Ascending aorta (tissue), 2 donors: ENCODE data around the gene RPL15. TPM values are rescaled to one million over a fixed set of nuclear protein-coding genes. Genes with fewer than 3 reads are reported as not detected.

Experiments used
- DNase-seq, 2 donors: peaks; one replicate each; pipeline ENCODE4 v3.0.0-alpha.2; 2019; ENCODE audit warnings: low spot score in 2 of 2
- H3K27ac ChIP-seq, 2 donors: fragments of 200-600 bp; sonication (generic); one replicate each; pipeline ENCODE4 v1.5.1; 2016 to 2017; ENCODE audit warnings: mild to moderate bottlenecking in 1 of 2
- H3K27me3 ChIP-seq: fragments of 200-600 bp; sonication (generic); one replicate; pipeline ENCODE4 v1.5.1; 2017
- H3K36me3 ChIP-seq, 2 donors: fragments of 200-600 bp; sonication (generic); one replicate each; pipeline ENCODE4 v1.5.1; 2016
- H3K4me1 ChIP-seq, 2 donors: fragments of 200-600 bp; sonication (generic); one replicate each; pipeline ENCODE4 v1.5.1; 2016 to 2017; ENCODE audit warnings: mild to moderate bottlenecking in 1 of 2
- H3K4me3 ChIP-seq, 2 donors: fragments of 200-600 bp; sonication (generic); one replicate each; pipeline ENCODE4 v1.5.1; 2016 to 2017; ENCODE audit warnings: mild to moderate bottlenecking in 1 of 2
- H3K9me3 ChIP-seq, 2 donors: fragments of 200-600 bp; sonication (generic); one replicate each; pipeline ENCODE4 v1.5.1; 2016
- CTCF ChIP-seq, 3 experiments: fragments of 200-600 bp in 2 of 3; fragments of 450-650 bp in 1 of 3; sonication (generic) in 2 of 3; IDR thresholded peaks; one replicate each; pipeline ENCODE4 v1.5.1; 2016 to 2019; ENCODE audit warnings: antibody characterized with exemption in 3 of 3, mild to moderate bottlenecking in 1 of 3, moderate library complexity in 1 of 3
- intact Hi-C: fragments of 100-400 bp; cut with DNase I; formaldehyde crosslinking; loops from one replicate; pipeline ENCODE4 v1.15.1; 2023
- total RNA-seq: library from RNA; depleted of rRNA; stranded (reverse); fragments of >200 nt; gene quantifications from one replicate; pipeline ENCODE4 v1.1.0, GENCODE V29; 2016

RPL15 gene
- total RNA-seq, 1 donor from 2014 or later, result 1,680 TPM

GRCh38 chr3:23923786-23924185, 6.9 kb downstream of the RPL15 start:
- H3K9me3 ChIP-seq, result no peaks in the 10 kb centered on the region
- intact Hi-C loops, result no loop called here
- H3K36me3 ChIP-seq, result peaks cover 0 to 39% of the 10 kb centered on the region in 2 donors
- H3K27me3 ChIP-seq, result no peaks in the 10 kb centered on the region
- peaks cover 0 to 5% of the 10 kb centered on the region in 2 donors for H3K4me1 ChIP-seq
- no peak overlapping the region for H3K4me3 ChIP-seq
- no peak for DNase-seq
- no peak overlapping the region for H3K27ac ChIP-seq
- TF ChIP-seq CTCF (IDR thresholded peaks at IDR 0.05), result no peak

- no peaks in the 10 kb centered on the region for H3K9me3 ChIP-seq
- peaks cover 0 to 18% of the 10 kb centered on the region in 2 donors for H3K36me3 ChIP-seq
- no peak for DNase-seq
- no peak for TF ChIP-seq CTCF (IDR thresholded peaks at IDR 0.05)
- no peak overlapping the region for H3K27ac ChIP-seq
- no peaks in the 10 kb centered on the region for H3K27me3 ChIP-seq
- no peaks in the 10 kb centered on the region for H3K4me1 ChIP-seq
- no peak overlapping the region for H3K4me3 ChIP-seq
- intact Hi-C loops, result no loop called here
Observed at GRCh38 chr3:23926246-23926645, 9.3 kb downstream of the RPL15 start.

- peaks cover 0 to 13% of the 10 kb centered on the region in 2 donors for H3K36me3 ChIP-seq
- no peaks in the 10 kb centered on the region for H3K27me3 ChIP-seq
- no peaks in the 10 kb centered on the region for H3K9me3 ChIP-seq
- intact Hi-C loops, result no loop called here
- H3K27ac ChIP-seq, result no peak overlapping the region
- no peak for DNase-seq
- H3K4me3 ChIP-seq, result no peak overlapping the region
- no peaks in the 10 kb centered on the region for H3K4me1 ChIP-seq
- peak in 2 of 3 experiments; percentile 25 to 44 for TF ChIP-seq CTCF (IDR thresholded peaks at IDR 0.05)
Observed at GRCh38 chr3:23926736-23927135, 9.8 kb downstream of the RPL15 start.

GRCh38 chr3:23928524-23928923, 11.6 kb downstream of the RPL15 start:
- Histone ChIP-seq H3K27me3 (no peaks in the 10 kb centered on the region), H3K4me1 (no peaks in the 10 kb centered on the region), H3K9me3 (no peaks in the 10 kb centered on the region), H3K27ac (no peak overlapping the region), H3K4me3 (no peak overlapping the region), H3K36me3 (peaks cover 0 to 4% of the 10 kb centered on the region in 2 donors)
- intact Hi-C loops, result no loop called here
- DNase-seq, result no peak
- no peak for TF ChIP-seq CTCF (IDR thresholded peaks at IDR 0.05)

- DNase-seq, result no peak
- TF ChIP-seq CTCF (IDR thresholded peaks at IDR 0.05), result no peak
- intact Hi-C loops, result no loop called here
- Histone ChIP-seq H3K27me3 (no peaks in the 10 kb centered on the region), H3K27ac (no peak overlapping the region), H3K9me3 (no peaks in the 10 kb centered on the region), H3K4me1 (no peaks in the 10 kb centered on the region), H3K36me3 (no peaks in the 10 kb centered on the region), H3K4me3 (no peak overlapping the region)
Observed at GRCh38 chr3:23931597-23931996, 14.7 kb downstream of the RPL15 start.

- H3K36me3 ChIP-seq, result no peaks in the 10 kb centered on the region
- TF ChIP-seq CTCF (IDR thresholded peaks at IDR 0.05), result no peak
- no peak overlapping the region for H3K4me3 ChIP-seq
- intact Hi-C loops, result no loop called here
- no peak for DNase-seq
- H3K27ac ChIP-seq, result no peak overlapping the region
- no peaks in the 10 kb centered on the region for H3K9me3 ChIP-seq
- H3K4me1 ChIP-seq, result no peaks in the 10 kb centered on the region
- H3K27me3 ChIP-seq, result no peaks in the 10 kb centered on the region
Observed at GRCh38 chr3:23932571-23932970, 15.6 kb downstream of the RPL15 start.
